Activated T-helper 17 cell treated with anti-CD3 and anti-CD28 coated beads, Interleukin-2, amount 50 U/mL, for 72 hours (primary cell): ENCODE measurements around the gene HABP2. TPM values are rescaled to one million over a fixed set of nuclear protein-coding genes. Genes with fewer than 3 reads are reported as not detected.

Source experiments
- ATAC-seq: fragments of 150-1000 bp; cut with Tn5 transposase; replicated peaks from 2 replicates; pipeline ENCODE4 v1.10.0; 2021; ENCODE audit warnings: mild to moderate bottlenecking, moderate library complexity
- H3K27ac Mint-ChIP-seq: one replicate; pipeline ENCODE4 v1.8.0; 2022; ENCODE audit warnings: mixed read lengths
- H3K27me3 Mint-ChIP-seq: one replicate; pipeline ENCODE4 v1.8.0; 2022; ENCODE audit warnings: mixed read lengths
- H3K36me3 Mint-ChIP-seq: one replicate; pipeline ENCODE4 v1.8.0; 2022; ENCODE audit warnings: low read depth, mild to moderate bottlenecking, mixed read lengths
- H3K4me1 Mint-ChIP-seq: one replicate; pipeline ENCODE4 v1.8.0; 2022; ENCODE audit warnings: mixed read lengths
- H3K4me3 Mint-ChIP-seq: one replicate; pipeline ENCODE4 v1.8.0; 2022; ENCODE audit warnings: mild to moderate bottlenecking, mixed read lengths
- H3K9me3 Mint-ChIP-seq: one replicate; pipeline ENCODE4 v1.8.0; 2022; ENCODE audit warnings: mixed read lengths
- total RNA-seq, 2 donors: library from RNA; stranded (reverse); gene quantifications; one replicate each; pipeline ENCODE4 v1.2.3, GENCODE V29; 2022

The HABP2 gene
- total RNA-seq, 2 donors from 2014 or later = not detected

GRCh38 chr10:113585949-113586348, 33.1 kb downstream of the HABP2 start:
- no peak overlapping the region for H3K27ac Mint-ChIP-seq
- no peaks in the 10 kb centered on the region for H3K36me3 Mint-ChIP-seq
- H3K9me3 Mint-ChIP-seq = no peaks in the 10 kb centered on the region
- peak; percentile 47 for ATAC-seq
- H3K4me3 Mint-ChIP-seq = no peak overlapping the region
- peaks cover 15% of the 10 kb centered on the region for H3K27me3 Mint-ChIP-seq
- H3K4me1 Mint-ChIP-seq = no peaks in the 10 kb centered on the region

- ATAC-seq = no peak
- H3K9me3 Mint-ChIP-seq = no peaks in the 10 kb centered on the region
- H3K27ac Mint-ChIP-seq = no peak overlapping the region
- H3K36me3 Mint-ChIP-seq = no peaks in the 10 kb centered on the region
- H3K27me3 Mint-ChIP-seq = peaks cover 12% of the 10 kb centered on the region
- no peaks in the 10 kb centered on the region for H3K4me1 Mint-ChIP-seq
- H3K4me3 Mint-ChIP-seq = no peak overlapping the region
These were observed 36.4 kb downstream of the HABP2 start for GRCh38 chr10:113589201-113589770.

DNA sequence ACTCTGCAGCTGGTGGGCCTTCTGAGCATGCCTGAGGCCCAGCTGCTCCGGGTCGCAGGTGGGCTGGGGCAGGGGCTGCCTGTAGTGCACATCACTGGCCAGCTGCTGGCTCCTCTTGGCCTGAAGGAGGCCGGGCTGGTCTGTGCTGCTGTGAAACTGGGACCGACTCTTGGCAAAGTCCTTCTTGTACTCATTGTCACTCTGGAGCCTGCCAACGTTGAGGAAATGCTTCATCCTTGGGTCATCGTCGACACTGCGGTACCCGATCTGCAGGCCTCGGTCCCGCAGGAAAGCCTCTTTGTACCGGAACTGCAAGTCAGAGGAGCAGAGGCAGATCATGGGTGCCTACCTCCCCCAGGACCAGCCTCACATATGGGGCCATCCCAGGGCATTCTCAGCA, 37.7 kb downstream of the HABP2 start:
- no peaks in the 10 kb centered on the region for H3K9me3 Mint-ChIP-seq
- H3K27me3 Mint-ChIP-seq = peaks cover 9% of the 10 kb centered on the region
- H3K4me1 Mint-ChIP-seq = no peaks in the 10 kb centered on the region
- no peak overlapping the region for H3K27ac Mint-ChIP-seq
- no peak for ATAC-seq
- H3K36me3 Mint-ChIP-seq = no peaks in the 10 kb centered on the region
- no peak overlapping the region for H3K4me3 Mint-ChIP-seq

DNA sequence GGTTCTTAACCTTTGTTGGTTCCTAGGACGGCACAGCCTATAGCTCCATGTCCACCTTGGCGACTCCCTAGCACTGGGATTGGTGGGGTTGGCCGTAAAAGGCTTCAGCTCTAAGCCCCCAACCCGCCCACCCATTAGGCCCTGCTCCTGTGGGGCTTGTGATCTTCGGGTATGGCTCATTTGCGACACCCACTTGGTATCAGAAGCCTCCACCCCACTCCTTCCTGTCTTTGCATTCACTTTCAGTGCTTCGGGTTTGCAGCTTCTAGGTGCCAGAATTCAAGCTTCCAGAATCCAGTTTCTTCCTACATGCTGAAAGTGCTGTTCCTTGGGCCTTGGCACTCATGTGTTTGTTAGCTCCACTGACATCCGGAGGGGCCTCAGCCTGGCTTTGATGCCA, 39.5 kb downstream of the HABP2 start:
- no peaks in the 10 kb centered on the region for H3K36me3 Mint-ChIP-seq
- peaks cover 9% of the 10 kb centered on the region for H3K27me3 Mint-ChIP-seq
- H3K4me1 Mint-ChIP-seq = no peaks in the 10 kb centered on the region
- ATAC-seq = no peak
- H3K9me3 Mint-ChIP-seq = no peaks in the 10 kb centered on the region
- no peak overlapping the region for H3K27ac Mint-ChIP-seq
- H3K4me3 Mint-ChIP-seq = no peak overlapping the region

- no peaks in the 10 kb centered on the region for H3K9me3 Mint-ChIP-seq
- no peak overlapping the region for H3K4me3 Mint-ChIP-seq
- no peaks in the 10 kb centered on the region for H3K36me3 Mint-ChIP-seq
- peaks cover 13% of the 10 kb centered on the region for H3K27me3 Mint-ChIP-seq
- no peak overlapping the region for H3K27ac Mint-ChIP-seq
- no peaks in the 10 kb centered on the region for H3K4me1 Mint-ChIP-seq
- no peak for ATAC-seq
These were observed 41.8 kb downstream of the HABP2 start for GRCh38 chr10:113594652-113595051.

- H3K9me3 Mint-ChIP-seq = no peaks in the 10 kb centered on the region
- no peaks in the 10 kb centered on the region for H3K4me1 Mint-ChIP-seq
- no peak overlapping the region for H3K4me3 Mint-ChIP-seq
- no peaks in the 10 kb centered on the region for H3K36me3 Mint-ChIP-seq
- H3K27me3 Mint-ChIP-seq = peaks cover 10% of the 10 kb centered on the region
- ATAC-seq = no peak
- H3K27ac Mint-ChIP-seq = no peak overlapping the region
These were observed 47.7 kb downstream of the HABP2 start for GRCh38 chr10:113600569-113600968.

DNA sequence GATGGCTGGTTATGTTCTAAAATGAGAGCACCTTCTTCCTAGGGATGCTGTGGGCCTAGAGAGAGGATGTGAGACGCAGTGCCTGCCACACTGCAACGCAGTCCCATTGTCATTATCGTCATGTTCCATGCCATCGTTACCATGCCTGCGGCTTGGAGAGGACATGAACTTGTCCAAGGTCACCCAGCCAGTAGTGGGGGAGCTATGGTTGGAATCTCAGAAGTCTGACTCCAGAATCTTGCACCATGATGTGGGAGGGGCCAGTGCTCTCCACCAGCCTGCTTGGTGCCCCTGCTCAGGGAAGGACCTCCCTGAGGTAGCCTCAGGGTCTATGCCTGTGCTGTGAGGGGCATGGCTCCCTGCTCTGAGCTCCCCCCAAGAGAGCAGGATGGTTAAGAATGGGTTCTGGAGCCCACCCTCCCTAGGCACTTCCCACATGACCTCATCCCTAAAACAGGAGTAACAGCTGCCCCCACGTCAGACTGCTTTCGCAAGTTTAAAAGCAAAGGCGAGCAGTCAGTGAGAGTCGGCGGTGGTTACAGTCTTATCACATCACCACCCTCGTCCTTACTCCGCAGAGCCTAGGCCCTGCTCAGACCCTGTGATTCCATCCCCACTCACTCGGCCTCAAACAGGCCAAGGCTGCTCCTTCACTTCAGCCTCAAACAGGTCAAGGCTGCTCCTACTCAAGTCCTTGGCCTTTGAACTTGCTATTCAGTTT, 50.4 kb downstream of the HABP2 start:
- H3K9me3 Mint-ChIP-seq = no peaks in the 10 kb centered on the region
- no peak for ATAC-seq
- H3K27ac Mint-ChIP-seq = no peak overlapping the region

DNA sequence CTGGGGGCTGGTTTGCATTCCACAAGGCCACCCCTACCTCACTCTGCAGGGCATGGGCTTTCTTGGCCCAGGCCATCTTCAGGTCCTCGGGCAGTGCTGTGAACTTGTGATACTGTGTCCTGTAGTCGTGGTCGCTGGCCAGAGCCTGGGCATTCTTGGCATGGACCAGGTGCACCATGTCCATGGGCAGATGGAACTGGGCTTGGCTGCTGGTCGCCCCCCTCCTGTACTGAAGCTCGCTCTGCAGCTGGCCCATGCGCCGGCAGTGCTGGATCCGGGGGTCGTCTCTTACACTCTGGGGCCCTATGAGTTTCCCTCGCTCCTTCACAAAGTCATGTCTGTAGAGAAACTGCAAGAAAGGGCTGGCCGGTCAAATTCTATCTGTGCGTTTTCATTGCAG, 51.7 kb downstream of the HABP2 start:
- no peak overlapping the region for H3K4me3 Mint-ChIP-seq
- H3K36me3 Mint-ChIP-seq = no peaks in the 10 kb centered on the region
- H3K4me1 Mint-ChIP-seq = no peaks in the 10 kb centered on the region
- H3K9me3 Mint-ChIP-seq = no peaks in the 10 kb centered on the region
- peaks cover 16% of the 10 kb centered on the region for H3K27me3 Mint-ChIP-seq
- ATAC-seq = no peak
- H3K27ac Mint-ChIP-seq = no peak overlapping the region

More for the DNA sequence above, 50.4 kb downstream of the HABP2 start:
- Mint-ChIP-seq H3K27me3 (peaks cover 10% of the 10 kb centered on the region), H3K4me3 (no peak overlapping the region), H3K36me3 (no peaks in the 10 kb centered on the region), H3K4me1 (no peaks in the 10 kb centered on the region)

DNA sequence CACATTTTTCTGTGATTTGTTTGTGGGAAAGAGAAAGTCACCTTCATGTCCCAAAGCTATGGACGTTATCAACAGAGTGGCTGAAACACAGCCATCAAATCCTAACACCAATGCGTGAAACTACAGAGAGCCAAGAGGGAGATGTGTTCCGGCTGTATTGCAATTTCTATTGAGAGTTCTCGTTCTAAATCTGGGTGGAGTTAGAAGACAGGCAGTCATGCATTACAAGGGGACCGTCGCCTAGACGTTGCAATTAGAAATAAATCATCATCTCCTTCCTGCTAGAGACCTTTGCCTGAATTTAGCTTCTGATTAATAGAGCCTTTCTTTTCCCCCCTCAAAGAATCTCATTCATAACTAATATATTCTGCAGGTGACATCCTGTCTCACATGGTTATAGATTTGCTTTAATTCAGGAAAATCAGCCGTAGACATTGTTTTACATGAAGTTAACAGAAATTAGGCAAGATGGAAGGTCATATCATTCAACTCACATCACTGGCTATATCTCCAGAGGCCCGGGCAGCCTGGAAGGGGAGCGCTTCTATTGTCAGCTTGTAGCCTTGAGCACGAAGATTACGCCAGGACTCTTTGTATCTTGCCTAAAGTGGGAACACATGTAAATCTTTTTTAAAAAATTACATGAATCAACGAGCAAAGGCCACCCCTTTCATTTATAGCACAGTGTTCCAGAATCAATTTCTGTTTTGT, 52.6 kb downstream of the HABP2 start:
- Mint-ChIP-seq H3K36me3 (no peaks in the 10 kb centered on the region), H3K9me3 (no peaks in the 10 kb centered on the region), H3K27me3 (peaks cover 18% of the 10 kb centered on the region), H3K4me1 (no peaks in the 10 kb centered on the region), H3K4me3 (no peak overlapping the region), H3K27ac (no peak overlapping the region)
- no peak for ATAC-seq

GRCh38 chr10:113609704-113610108, 56.9 kb downstream of the HABP2 start:
- Mint-ChIP-seq H3K27me3 (peaks cover 30% of the 10 kb centered on the region), H3K27ac (no peak overlapping the region), H3K4me3 (no peak overlapping the region), H3K4me1 (no peaks in the 10 kb centered on the region), H3K9me3 (no peaks in the 10 kb centered on the region), H3K36me3 (no peaks in the 10 kb centered on the region)
- ATAC-seq = no peak

DNA sequence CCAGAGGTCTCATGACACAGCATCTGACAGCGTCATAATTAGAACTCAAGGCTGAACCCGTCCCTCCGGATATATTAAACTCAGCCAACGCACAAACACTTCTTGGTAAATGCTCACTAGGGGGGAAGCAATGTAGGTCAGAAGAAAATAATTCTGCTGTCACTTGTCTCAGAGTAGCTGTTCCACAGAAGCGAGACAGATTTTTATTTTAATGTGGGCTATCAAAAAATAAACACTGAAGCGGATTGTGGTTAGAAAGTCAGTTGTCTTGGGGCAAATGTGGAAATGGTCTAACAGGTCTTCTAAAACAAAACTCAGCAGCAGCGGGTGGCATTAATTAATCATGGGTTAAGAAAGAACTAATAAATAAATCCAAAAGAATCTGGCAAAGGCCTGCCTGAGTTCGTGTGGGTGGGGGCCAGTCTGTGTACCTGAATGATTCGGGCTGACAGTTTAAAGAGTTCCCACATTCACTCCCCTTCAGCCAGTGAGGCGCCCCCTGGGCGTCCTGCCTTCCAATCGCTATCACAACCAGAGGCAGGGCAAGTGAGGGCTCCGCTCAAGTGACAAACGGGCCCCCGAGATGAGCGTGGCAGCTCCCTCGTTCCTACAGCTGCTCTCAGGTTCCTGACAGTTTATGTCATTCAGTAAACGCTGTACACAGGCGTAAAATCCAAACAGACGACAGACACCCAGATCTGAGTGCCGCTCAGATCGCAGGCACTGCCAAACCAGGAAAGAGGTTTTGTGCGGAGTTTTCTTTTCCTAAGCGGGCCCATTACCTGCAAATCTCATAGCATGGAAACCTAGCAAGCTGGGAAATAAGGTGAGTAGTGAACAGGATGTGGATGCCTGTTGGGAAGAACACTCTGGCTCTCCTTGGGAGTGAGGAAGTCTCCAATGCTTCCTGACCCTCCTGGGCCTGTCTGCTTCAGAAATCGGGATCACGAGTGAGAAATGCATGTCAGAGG, 58.1 kb downstream of the HABP2 start:
- Mint-ChIP-seq H3K4me3 (no peak overlapping the region), H3K27ac (no peak overlapping the region), H3K27me3 (peaks cover 28% of the 10 kb centered on the region), H3K9me3 (no peaks in the 10 kb centered on the region), H3K4me1 (no peaks in the 10 kb centered on the region), H3K36me3 (no peaks in the 10 kb centered on the region)
- no peak for ATAC-seq

- H3K4me3 Mint-ChIP-seq = no peak overlapping the region
- H3K27me3 Mint-ChIP-seq = peaks cover 30% of the 10 kb centered on the region
- no peak overlapping the region for H3K27ac Mint-ChIP-seq
- H3K9me3 Mint-ChIP-seq = no peaks in the 10 kb centered on the region
- H3K36me3 Mint-ChIP-seq = no peaks in the 10 kb centered on the region
- no peaks in the 10 kb centered on the region for H3K4me1 Mint-ChIP-seq
- no peak for ATAC-seq
These were observed 59.3 kb downstream of the HABP2 start for GRCh38 chr10:113612154-113612553.

DNA sequence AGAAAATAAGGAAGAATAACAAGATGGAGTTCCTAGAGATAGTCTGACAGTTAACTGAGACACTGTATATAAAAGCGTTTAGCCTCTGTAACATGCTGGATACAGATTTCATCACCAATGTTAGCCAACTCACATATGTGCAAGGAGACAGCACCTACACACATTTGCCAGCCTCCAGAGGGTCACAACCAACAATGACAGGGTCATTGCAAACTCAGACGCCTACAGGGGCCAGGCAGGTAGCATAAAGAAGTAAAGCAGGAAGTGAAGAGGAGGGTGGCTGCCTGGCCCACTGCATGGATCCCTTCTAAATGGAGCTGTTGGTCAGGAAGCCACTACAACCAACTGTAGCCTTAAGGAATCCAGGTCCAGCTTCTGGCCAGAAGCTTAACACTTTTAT, 60.6 kb downstream of the HABP2 start:
- ATAC-seq = no peak
- Mint-ChIP-seq H3K27ac (no peak overlapping the region), H3K9me3 (no peaks in the 10 kb centered on the region), H3K27me3 (peaks cover 38% of the 10 kb centered on the region), H3K4me3 (no peak overlapping the region), H3K4me1 (no peaks in the 10 kb centered on the region), H3K36me3 (no peaks in the 10 kb centered on the region)

DNA sequence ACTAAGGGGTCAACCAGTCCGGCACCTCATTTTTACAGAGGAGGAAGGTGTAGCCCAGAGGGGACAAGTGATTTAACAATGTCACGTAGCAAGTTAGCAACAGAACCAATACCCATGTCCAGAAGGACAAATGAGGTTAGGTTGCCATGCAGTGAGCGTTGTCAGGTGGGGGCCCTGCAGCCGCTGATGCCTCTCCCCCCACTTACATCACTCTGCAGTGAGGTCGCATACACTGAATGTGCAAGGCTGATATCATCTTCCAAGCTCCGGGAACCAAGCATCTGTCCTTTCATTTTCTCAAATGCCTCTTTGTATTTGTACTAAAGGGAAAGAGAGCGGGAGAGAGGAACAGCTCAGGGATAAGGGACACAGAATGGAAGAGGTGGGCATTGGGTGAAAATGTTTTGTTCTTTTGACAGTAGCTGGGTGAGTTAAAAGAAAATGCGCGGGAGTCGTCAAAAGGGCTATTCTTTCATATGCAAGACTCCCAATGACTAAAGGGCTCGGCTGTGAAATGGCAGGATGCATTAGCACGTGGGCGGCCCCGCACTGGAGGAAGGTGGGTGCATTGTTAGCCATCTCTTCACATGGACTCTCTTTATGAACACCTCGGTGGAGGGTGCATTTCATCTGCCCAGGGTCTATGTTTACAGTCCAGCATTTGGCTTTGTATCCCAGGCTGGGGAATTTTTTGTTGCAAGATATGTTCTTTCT, 61.3 kb downstream of the HABP2 start:
- Mint-ChIP-seq H3K27ac (no peak overlapping the region), H3K4me1 (no peaks in the 10 kb centered on the region), H3K36me3 (no peaks in the 10 kb centered on the region), H3K4me3 (no peak overlapping the region), H3K9me3 (no peaks in the 10 kb centered on the region), H3K27me3 (peaks cover 38% of the 10 kb centered on the region)
- no peak for ATAC-seq
